Thyroid gland (tissue), 4 donors: Measurements from ENCODE around the gene KRT28. TPM values are rescaled to one million over a fixed set of nuclear protein-coding genes. Genes with fewer than 3 reads are reported as not detected.
A peak's percentile ranks its signal among the peaks of the same experiment; 100 is the strongest.
"Not testable (repeated sequence)": the region's sequence is repeated elsewhere in the genome, so short reads cannot be mapped to it uniquely, and the experiment has no call there.

Experiments used
- DNase-seq, 2 donors: peaks; one replicate each; pipeline ENCODE4 v3.0.0-alpha.2; 2019
- H3K27ac ChIP-seq, 3 donors: fragments of 200-600 bp; sonication (generic); 1 replicate in 2 of 3; 2 replicates in 1 of 3; pipeline ENCODE4 v1.5.1; 2016 to 2019; ENCODE audit warnings: mild to moderate bottlenecking in 1 of 3, moderate library complexity in 1 of 3
- H3K27me3 ChIP-seq: fragments of 200-600 bp; sonication (generic); one replicate; pipeline ENCODE4 v1.5.1; 2019
- H3K36me3 ChIP-seq, 2 donors: fragments of 200-600 bp; sonication (generic); one replicate each; pipeline ENCODE4 v1.5.1; 2016 to 2019
- H3K4me1 ChIP-seq, 2 donors: fragments of 200-600 bp; sonication (generic); one replicate each; pipeline ENCODE4 v1.5.1; 2017 to 2019
- H3K4me3 ChIP-seq, 3 donors: fragments of 200-600 bp; sonication (generic); replicated peaks in 1 of 3; 1 replicate in 2 of 3; 2 replicates in 1 of 3; pipeline ENCODE4 v1.5.1; 2016; ENCODE audit warnings: mild to moderate bottlenecking in 1 of 3
- H3K9me3 ChIP-seq: fragments of 200-600 bp; sonication (generic); one replicate; pipeline ENCODE4 v1.5.1; 2017
- POLR2A ChIP-seq, 2 donors: fragments of 450-650 bp; IDR thresholded peaks; one replicate each; pipeline ENCODE4 v1.6.1; 2017; ENCODE audit warnings: antibody characterized with exemption in 2 of 2, mild to moderate bottlenecking in 2 of 2, moderate library complexity in 1 of 2
- WGBS, 2 donors: methylation state at CpG; one replicate each; pipeline ENCODE4 v1.1.5; 2017; 5-methylcytosine and 5-hydroxymethylcytosine counted together
- intact Hi-C: fragments of 100-400 bp; cut with DNase I; formaldehyde crosslinking; loops from one replicate; pipeline ENCODE4 v1.15.1; 2023
- total RNA-seq, 4 donors: library from RNA; depleted of rRNA; stranded (reverse); fragments of >200 nt; gene quantifications; one replicate each; pipeline ENCODE4 v1.2.3, GENCODE V29; 2016
- TF ChIP-seq, protein P1 (sequence below), 6 experiments: fragments of 200-600 bp in 3 of 6; fragments of 450-650 bp in 3 of 6; sonication (generic) in 3 of 6; IDR thresholded peaks; one replicate each; pipeline ENCODE4 v1.5.1; 2016 to 2019; ENCODE audit warnings: antibody characterized with exemption in 6 of 6, mild to moderate bottlenecking in 2 of 6, inconsistent platforms in 1 of 6, moderate library complexity in 1 of 6

The KRT28 gene
- total RNA-seq, 4 donors from 2014 or later, result not detected

DNA sequence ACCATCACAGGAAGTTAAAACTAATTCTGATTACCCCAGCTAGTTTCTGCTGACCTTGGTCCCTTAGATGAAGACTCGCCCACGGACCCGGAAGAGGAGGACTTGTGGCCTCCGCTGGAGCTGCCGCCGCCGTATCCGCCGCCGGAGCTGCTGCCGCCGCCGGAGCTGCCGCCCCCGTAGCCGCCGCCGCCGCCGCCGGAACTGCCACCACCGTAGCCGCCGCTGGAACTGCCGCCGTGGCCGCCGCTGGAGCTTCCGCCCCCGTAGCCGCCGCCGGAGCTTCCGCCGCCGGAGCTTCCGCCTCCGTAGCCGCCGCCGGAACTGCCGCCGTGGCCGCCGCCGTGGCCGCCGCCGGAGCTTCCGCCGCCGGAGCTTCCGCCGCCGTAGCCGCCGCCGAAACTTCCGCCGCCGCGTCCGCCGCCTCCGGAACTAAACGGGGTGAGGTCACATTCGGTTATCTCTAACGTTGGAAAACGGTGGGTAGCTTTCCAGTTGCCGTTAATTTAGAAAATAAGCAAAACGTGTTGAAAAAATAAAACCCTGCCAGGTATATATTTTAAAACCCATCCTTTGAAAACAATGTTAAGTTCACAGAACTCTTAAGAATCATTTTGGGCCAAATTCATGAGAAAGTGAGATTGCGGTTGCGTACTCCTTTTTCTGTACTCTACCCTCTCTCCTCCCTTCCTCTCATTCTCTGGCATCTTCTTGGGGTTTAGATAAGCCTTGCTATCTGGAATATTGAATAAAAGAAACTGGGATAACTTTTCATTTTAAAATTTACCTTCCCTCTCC lies 19.2 kb upstream of the KRT28 start:
- Histone ChIP-seq H3K4me1 (peaks cover 9% of the 10 kb centered on the region in 2 donors), H3K4me3 (peak overlapping the region; percentile 19 to 90 (median 66)), H3K27ac (peak overlapping the region; percentile 64 to 88 (median 81)), H3K36me3 (no peaks in the 10 kb centered on the region), H3K9me3 (no peaks in the 10 kb centered on the region), H3K27me3 (no peaks in the 10 kb centered on the region)
- intact Hi-C loops, result no loop called here
- TF ChIP-seq POLR2A (IDR thresholded peaks at IDR 0.05), result peak; percentile 10 to 83
- TF ChIP-seq, protein P1, sequence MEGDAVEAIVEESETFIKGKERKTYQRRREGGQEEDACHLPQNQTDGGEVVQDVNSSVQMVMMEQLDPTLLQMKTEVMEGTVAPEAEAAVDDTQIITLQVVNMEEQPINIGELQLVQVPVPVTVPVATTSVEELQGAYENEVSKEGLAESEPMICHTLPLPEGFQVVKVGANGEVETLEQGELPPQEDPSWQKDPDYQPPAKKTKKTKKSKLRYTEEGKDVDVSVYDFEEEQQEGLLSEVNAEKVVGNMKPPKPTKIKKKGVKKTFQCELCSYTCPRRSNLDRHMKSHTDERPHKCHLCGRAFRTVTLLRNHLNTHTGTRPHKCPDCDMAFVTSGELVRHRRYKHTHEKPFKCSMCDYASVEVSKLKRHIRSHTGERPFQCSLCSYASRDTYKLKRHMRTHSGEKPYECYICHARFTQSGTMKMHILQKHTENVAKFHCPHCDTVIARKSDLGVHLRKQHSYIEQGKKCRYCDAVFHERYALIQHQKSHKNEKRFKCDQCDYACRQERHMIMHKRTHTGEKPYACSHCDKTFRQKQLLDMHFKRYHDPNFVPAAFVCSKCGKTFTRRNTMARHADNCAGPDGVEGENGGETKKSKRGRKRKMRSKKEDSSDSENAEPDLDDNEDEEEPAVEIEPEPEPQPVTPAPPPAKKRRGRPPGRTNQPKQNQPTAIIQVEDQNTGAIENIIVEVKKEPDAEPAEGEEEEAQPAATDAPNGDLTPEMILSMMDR (IDR thresholded peaks at IDR 0.05), result peak in 1 of 6 experiments; percentile 3
- 1% methylated on average over 38 to 40 of the region's 73 CpGs for WGBS, 2 donors
- peak; percentile 74 to 76 for DNase-seq

DNA sequence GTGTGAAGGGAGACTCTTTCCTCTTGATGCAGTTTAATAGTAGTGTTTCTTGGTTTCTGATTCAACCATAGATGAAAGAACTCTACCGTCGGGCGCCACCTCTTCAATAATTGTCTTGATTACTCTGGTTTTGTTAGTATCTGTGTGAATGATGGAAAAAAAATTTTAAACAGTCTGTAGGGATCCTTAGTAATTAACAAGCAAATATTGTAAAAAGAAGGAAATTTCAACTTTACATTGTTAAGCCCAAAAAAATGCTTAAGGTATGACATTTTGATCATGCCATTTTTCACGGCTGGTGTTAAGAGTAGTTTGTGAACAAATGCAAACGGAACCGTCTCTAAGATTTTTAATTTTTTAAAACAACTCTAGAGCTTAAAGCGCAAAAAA lies 18.6 kb upstream of the KRT28 start:
- WGBS, 2 donors, result 17 to 20% methylated on average over 7 of the region's 7 CpGs
- H3K4me1 ChIP-seq, result peaks cover 9% of the 10 kb centered on the region in 2 donors
- H3K36me3 ChIP-seq, result no peaks in the 10 kb centered on the region
- H3K9me3 ChIP-seq, result no peaks in the 10 kb centered on the region
- intact Hi-C loops, result no loop called here
- peak overlapping the region; percentile 64 to 88 (median 81) for H3K27ac ChIP-seq
- H3K4me3 ChIP-seq, result peak overlapping the region in 2 of 3 donors; percentile 66 to 90
- H3K27me3 ChIP-seq, result no peaks in the 10 kb centered on the region
- DNase-seq, result no peak
- no peak for TF ChIP-seq POLR2A (IDR thresholded peaks at IDR 0.05)
- TF ChIP-seq, protein P1 (IDR thresholded peaks at IDR 0.05), result no peak

DNA sequence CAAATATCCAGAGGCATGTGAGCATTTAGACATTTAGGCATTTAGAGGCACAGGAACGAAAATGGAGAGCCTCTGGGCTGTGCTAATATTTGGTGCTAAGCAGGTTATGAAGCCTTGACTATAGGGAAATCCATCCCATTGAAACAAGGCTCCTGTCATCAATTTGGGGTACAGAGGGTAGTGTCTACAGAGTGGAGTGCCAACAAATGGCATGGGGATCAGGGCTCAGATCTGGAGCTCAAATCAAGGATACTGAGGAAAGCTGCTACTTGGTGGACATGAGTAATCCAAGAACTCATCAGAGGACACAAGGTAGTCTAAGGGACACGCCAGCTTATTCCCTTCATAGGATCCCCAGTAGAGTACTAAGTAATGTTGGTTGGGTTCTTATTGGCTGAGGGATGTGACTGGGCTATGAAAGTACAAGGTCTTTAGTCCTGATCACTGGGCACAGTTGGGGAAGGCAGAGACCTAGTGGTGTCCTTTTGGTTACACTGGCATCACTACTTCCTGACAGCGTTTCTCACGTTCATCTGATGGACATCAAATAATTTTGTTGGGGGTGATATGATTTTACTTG lies 17.4 kb upstream of the KRT28 start:
- DNase-seq, result no peak
- TF ChIP-seq, protein P1 (IDR thresholded peaks at IDR 0.05), result no peak
- TF ChIP-seq POLR2A (IDR thresholded peaks at IDR 0.05), result no peak
- no peak overlapping the region for H3K27ac ChIP-seq
- peaks cover 9% of the 10 kb centered on the region in 2 donors for H3K4me1 ChIP-seq
- intact Hi-C loops, result no loop called here
- WGBS, 2 donors, result 98 to 99% methylated on average over 4 of the region's 4 CpGs
- no peaks in the 10 kb centered on the region for H3K36me3 ChIP-seq
- H3K4me3 ChIP-seq, result no peak overlapping the region
- H3K27me3 ChIP-seq, result no peaks in the 10 kb centered on the region
- no peaks in the 10 kb centered on the region for H3K9me3 ChIP-seq

GRCh38 chr17:40816569-40816968 lies 16.8 kb upstream of the KRT28 start:
- DNase-seq, result no peak
- no peaks in the 10 kb centered on the region for H3K36me3 ChIP-seq
- H3K27ac ChIP-seq, result no peak overlapping the region
- H3K4me3 ChIP-seq, result no peak overlapping the region
- 91 to 94% methylated on average over 3 of the region's 3 CpGs for WGBS, 2 donors
- no peak for TF ChIP-seq POLR2A (IDR thresholded peaks at IDR 0.05)
- TF ChIP-seq, protein P1 (IDR thresholded peaks at IDR 0.05), result no peak
- H3K4me1 ChIP-seq, result peaks cover 9% of the 10 kb centered on the region in 2 donors
- intact Hi-C loops, result no loop called here
- H3K9me3 ChIP-seq, result no peaks in the 10 kb centered on the region
- H3K27me3 ChIP-seq, result no peaks in the 10 kb centered on the region

- no peak for DNase-seq
- Histone ChIP-seq H3K4me3 (no peak overlapping the region), H3K9me3 (no peaks in the 10 kb centered on the region), H3K27me3 (no peaks in the 10 kb centered on the region), H3K4me1 (peaks cover 9% of the 10 kb centered on the region in 2 donors), H3K27ac (no peak overlapping the region), H3K36me3 (no peaks in the 10 kb centered on the region)
- TF ChIP-seq, protein P1 (IDR thresholded peaks at IDR 0.05), result no peak
- no peak for TF ChIP-seq POLR2A (IDR thresholded peaks at IDR 0.05)
- intact Hi-C loops, result no loop called here
- 94 to 98% methylated on average over 1 of the region's 1 CpG for WGBS, 2 donors
Observed at GRCh38 chr17:40815381-40815780, 15.6 kb upstream of the KRT28 start.

- intact Hi-C loops, H3K36me3 ChIP-seq, H3K27me3 ChIP-seq, H3K27ac ChIP-seq, H3K4me1 ChIP-seq, DNase-seq, H3K9me3 ChIP-seq, H3K4me3 ChIP-seq: not testable (repeated sequence)
- WGBS, 2 donors, result 82 to 85% methylated on average over 3 of the region's 3 CpGs
Observed at GRCh38 chr17:40814657-40815056, 14.9 kb upstream of the KRT28 start.
